GM23338 (cell line): ENCODE data around the gene ANG. TPM values are rescaled to one million over a fixed set of nuclear protein-coding genes. Genes with fewer than 3 reads are reported as not detected.

Experiments
- ATAC-seq: fragments of 200-7000 bp; cut with Tn5 transposase; 3 replicates; pipeline ENCODE4 v1.9.1; 2020
- DNase-seq: peaks from one replicate; pipeline ENCODE4 v3.0.0-alpha.2; 2015; ENCODE audit warnings: low spot score
- H2AFZ ChIP-seq: fragments of 200-600 bp; sonication (generic); 2 replicates; pipeline ENCODE4 v1.8.0; 2016; ENCODE audit warnings: antibody characterized with exemption, mild to moderate bottlenecking, moderate library complexity
- H3F3A ChIP-seq: fragments of 200-600 bp; sonication (generic); replicated peaks from 2 replicates; pipeline ENCODE4 v1.8.0; 2017; ENCODE audit warnings: antibody characterized with exemption, mixed run types, low read depth
- H3K27ac ChIP-seq: fragments of 200-600 bp; sonication (generic); 2 replicates; pipeline ENCODE4 v1.6.1; 2016; ENCODE audit warnings: low read depth
- H3K27me3 ChIP-seq: fragments of 200-600 bp; sonication (generic); 2 replicates; pipeline ENCODE4 v1.8.0; 2016; ENCODE audit warnings: mild to moderate bottlenecking, mixed run types, moderate library complexity; ENCODE audit not compliant: insufficient read depth
- H3K36me3 ChIP-seq: fragments of 200-600 bp; sonication (generic); 2 replicates; pipeline ENCODE4 v1.8.0; 2016; ENCODE audit warnings: mild to moderate bottlenecking; ENCODE audit not compliant: insufficient read depth
- H3K4me1 ChIP-seq: fragments of 200-600 bp; sonication (generic); 2 replicates; pipeline ENCODE4 v1.8.0; 2016; ENCODE audit warnings: mild to moderate bottlenecking, moderate library complexity; ENCODE audit not compliant: insufficient read depth
- H3K4me2 ChIP-seq: fragments of 200-600 bp; sonication (generic); 2 replicates; pipeline ENCODE4 v1.7.1; 2017; ENCODE audit warnings: mixed run types
- H3K4me3 ChIP-seq: fragments of 200-600 bp; sonication (generic); 2 replicates; pipeline ENCODE4 v1.6.1; 2016; ENCODE audit warnings: mixed run types
- H3K79me2 ChIP-seq: fragments of 200-600 bp; sonication (generic); replicated peaks from 2 replicates; pipeline ENCODE4 v1.8.0; 2017; ENCODE audit warnings: mild to moderate bottlenecking; ENCODE audit not compliant: insufficient read depth
- H3K9me2 ChIP-seq: fragments of 200-600 bp; sonication (generic); 2 replicates; pipeline ENCODE4 v1.8.0; 2017; ENCODE audit not compliant: insufficient read depth
- H4K20me1 ChIP-seq: fragments of 200-600 bp; sonication (generic); replicated peaks from 2 replicates; pipeline ENCODE4 v1.8.0; 2017; ENCODE audit warnings: mild to moderate bottlenecking; ENCODE audit not compliant: insufficient read depth
- H3K27ac Mint-ChIP-seq: 2 replicates; pipeline ENCODE4 v1.8.0; 2020; ENCODE audit warnings: inconsistent platforms, mild to moderate bottlenecking, moderate library complexity, mixed read lengths
- H3K27me3 Mint-ChIP-seq: 3 replicates; pipeline ENCODE4 v1.8.0; 2022; ENCODE audit warnings: low read depth, mild to moderate bottlenecking, moderate library complexity, mixed read lengths, inconsistent platforms; ENCODE audit not compliant: insufficient read depth, poor library complexity
- H3K36me3 Mint-ChIP-seq: 3 replicates; pipeline ENCODE4 v1.8.0; 2021; ENCODE audit warnings: low read depth, mild to moderate bottlenecking, inconsistent platforms, moderate library complexity, mixed read lengths
- H3K4me1 Mint-ChIP-seq: 3 replicates; pipeline ENCODE4 v1.8.0; 2020; ENCODE audit warnings: mild to moderate bottlenecking, inconsistent platforms, mixed read lengths
- H3K4me3 Mint-ChIP-seq: 3 replicates; pipeline ENCODE4 v1.8.0; 2021; ENCODE audit warnings: moderate library complexity, mild to moderate bottlenecking, inconsistent platforms, mixed read lengths
- H3K9me3 Mint-ChIP-seq: 3 replicates; pipeline ENCODE4 v1.8.0; 2020; ENCODE audit warnings: moderate library complexity, mild to moderate bottlenecking, inconsistent platforms, mixed read lengths
- CREB1 ChIP-seq: fragments of 250-450 bp; sonication (Bioruptor Pico); IDR thresholded peaks from 2 replicates; pipeline ENCODE4 v1.5.0; 2020; ENCODE audit warnings: low read depth, mild to moderate bottlenecking, moderate library complexity
- JUNB ChIP-seq: IDR thresholded peaks from one replicate; pipeline ENCODE4 v1.6.1; 2016; ENCODE audit warnings: antibody characterized with exemption; ENCODE audit not compliant: unreplicated experiment
- POLR2AphosphoS5 ChIP-seq: IDR thresholded peaks from 2 replicates; pipeline ENCODE4 v1.6.1; 2016; ENCODE audit warnings: antibody characterized with exemption, low read depth
- ZNF331 ChIP-seq: fragments of 250-450 bp; sonication (Bioruptor Pico); IDR thresholded peaks from 2 replicates; pipeline ENCODE4 v1.5.0; 2020; ENCODE audit warnings: low read depth, mild to moderate bottlenecking, moderate library complexity
- polyA plus RNA-seq: library from polyadenylated mRNA; unstranded; fragments of >200 nt; fragmentation: Nextera tagmentation; extraction: Ambion mirVana; gene quantifications from 2 replicates; pipeline ENCODE4 v1.2.1, GENCODE V29; 2016
- total RNA-seq: library from RNA; depleted of rRNA; stranded (reverse); fragments of >200 nt; shearing (Covaris generic); gene quantifications from 2 replicates; pipeline ENCODE4 v1.2.3, GENCODE V29; 2014
- TF ChIP-seq, protein P1 (sequence below): fragments of 250-450 bp; sonication (Bioruptor Pico); IDR thresholded peaks from 2 replicates; pipeline ENCODE4 v1.5.0; 2020; ENCODE audit warnings: mild to moderate bottlenecking, moderate library complexity
- TF ChIP-seq, protein P2 (sequence below): IDR thresholded peaks from 2 replicates; pipeline ENCODE4 v1.6.1; 2016; ENCODE audit warnings: antibody characterized with exemption

Gene ANG
- total and polyA plus RNA-seq, 2 experiments from 2014 or later = 2.3 to 3.7 TPM

DNA sequence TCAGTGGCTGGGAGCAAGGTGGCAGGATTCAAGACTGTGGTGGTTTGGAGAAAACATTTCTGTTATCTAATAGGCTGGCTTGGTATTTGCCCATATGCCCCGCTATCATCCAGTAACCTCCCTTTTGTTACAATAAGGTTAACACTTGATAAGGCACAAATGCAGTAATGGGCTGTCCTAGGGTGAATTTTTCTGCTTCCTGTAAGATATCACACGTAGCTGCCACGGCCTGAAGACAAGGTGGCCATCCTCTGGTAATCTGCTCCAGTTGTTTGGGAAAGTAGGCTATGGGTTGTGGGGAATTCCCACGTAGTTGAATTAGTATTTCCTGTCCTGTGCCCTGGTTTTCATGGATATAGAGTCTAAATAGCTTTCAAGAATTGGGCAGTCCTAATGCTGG, 23.1 kb downstream of the ANG start (continued):
- TF ChIP-seq, protein P1, sequence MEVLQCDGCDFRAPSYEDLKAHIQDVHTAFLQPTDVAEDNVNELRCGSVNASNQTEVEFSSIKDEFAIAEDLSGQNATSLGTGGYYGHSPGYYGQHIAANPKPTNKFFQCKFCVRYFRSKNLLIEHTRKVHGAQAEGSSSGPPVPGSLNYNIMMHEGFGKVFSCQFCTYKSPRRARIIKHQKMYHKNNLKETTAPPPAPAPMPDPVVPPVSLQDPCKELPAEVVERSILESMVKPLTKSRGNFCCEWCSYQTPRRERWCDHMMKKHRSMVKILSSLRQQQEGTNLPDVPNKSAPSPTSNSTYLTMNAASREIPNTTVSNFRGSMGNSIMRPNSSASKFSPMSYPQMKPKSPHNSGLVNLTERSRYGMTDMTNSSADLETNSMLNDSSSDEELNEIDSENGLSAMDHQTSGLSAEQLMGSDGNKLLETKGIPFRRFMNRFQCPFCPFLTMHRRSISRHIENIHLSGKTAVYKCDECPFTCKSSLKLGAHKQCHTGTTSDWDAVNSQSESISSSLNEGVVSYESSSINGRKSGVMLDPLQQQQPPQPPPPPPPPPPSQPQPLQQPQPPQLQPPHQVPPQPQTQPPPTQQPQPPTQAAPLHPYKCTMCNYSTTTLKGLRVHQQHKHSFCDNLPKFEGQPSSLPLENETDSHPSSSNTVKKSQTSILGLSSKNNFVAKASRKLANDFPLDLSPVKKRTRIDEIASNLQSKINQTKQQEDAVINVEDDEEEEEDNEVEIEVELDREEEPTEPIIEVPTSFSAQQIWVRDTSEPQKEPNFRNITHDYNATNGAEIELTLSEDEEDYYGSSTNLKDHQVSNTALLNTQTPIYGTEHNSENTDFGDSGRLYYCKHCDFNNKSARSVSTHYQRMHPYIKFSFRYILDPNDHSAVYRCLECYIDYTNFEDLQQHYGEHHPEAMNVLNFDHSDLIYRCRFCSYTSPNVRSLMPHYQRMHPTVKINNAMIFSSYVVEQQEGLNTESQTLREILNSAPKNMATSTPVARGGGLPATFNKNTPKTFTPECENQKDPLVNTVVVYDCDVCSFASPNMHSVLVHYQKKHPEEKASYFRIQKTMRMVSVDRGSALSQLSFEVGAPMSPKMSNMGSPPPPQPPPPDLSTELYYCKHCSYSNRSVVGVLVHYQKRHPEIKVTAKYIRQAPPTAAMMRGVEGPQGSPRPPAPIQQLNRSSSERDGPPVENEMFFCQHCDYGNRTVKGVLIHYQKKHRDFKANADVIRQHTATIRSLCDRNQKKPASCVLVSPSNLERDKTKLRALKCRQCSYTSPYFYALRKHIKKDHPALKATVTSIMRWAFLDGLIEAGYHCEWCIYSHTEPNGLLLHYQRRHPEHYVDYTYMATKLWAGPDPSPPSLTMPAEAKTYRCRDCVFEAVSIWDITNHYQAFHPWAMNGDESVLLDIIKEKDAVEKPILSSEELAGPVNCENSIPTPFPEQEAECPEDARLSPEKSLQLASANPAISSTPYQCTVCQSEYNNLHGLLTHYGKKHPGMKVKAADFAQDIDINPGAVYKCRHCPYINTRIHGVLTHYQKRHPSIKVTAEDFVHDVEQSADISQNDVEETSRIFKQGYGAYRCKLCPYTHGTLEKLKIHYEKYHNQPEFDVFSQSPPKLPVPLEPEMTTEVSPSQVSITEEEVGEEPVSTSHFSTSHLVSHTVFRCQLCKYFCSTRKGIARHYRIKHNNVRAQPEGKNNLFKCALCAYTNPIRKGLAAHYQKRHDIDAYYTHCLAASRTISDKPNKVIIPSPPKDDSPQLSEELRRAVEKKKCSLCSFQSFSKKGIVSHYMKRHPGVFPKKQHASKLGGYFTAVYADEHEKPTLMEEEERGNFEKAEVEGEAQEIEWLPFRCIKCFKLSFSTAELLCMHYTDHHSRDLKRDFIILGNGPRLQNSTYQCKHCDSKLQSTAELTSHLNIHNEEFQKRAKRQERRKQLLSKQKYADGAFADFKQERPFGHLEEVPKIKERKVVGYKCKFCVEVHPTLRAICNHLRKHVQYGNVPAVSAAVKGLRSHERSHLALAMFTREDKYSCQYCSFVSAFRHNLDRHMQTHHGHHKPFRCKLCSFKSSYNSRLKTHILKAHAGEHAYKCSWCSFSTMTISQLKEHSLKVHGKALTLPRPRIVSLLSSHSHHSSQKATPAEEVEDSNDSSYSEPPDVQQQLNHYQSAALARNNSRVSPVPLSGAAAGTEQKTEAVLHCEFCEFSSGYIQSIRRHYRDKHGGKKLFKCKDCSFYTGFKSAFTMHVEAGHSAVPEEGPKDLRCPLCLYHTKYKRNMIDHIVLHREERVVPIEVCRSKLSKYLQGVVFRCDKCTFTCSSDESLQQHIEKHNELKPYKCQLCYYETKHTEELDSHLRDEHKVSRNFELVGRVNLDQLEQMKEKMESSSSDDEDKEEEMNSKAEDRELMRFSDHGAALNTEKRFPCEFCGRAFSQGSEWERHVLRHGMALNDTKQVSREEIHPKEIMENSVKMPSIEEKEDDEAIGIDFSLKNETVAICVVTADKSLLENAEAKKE = no peak
- TF ChIP-seq, protein P2, sequence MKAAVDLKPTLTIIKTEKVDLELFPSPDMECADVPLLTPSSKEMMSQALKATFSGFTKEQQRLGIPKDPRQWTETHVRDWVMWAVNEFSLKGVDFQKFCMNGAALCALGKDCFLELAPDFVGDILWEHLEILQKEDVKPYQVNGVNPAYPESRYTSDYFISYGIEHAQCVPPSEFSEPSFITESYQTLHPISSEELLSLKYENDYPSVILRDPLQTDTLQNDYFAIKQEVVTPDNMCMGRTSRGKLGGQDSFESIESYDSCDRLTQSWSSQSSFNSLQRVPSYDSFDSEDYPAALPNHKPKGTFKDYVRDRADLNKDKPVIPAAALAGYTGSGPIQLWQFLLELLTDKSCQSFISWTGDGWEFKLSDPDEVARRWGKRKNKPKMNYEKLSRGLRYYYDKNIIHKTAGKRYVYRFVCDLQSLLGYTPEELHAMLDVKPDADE = no peak
- TF ChIP-seq ZNF331 (CRISPR knock-in tag) = no peak

DNA sequence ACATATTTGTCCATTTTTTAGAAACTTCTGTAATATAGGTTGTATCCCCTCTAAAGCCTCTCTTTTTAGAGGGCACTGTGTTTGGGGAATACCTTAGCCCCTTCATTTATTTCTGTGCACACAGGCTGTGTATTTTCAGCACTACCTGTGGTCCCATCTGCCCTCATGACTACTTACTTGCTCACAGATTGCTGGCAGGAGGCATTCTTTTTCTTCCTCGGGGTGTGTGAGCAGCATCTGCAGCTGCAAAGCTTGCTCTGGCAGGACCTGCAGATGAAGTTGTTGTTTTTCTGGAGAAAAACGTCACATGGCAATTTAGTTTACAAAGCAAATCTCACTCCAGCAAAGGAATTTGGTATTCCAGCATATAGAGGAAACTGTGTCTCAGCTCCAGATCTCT, 24.3 kb downstream of the ANG start:
- Mint-ChIP-seq H3K9me3 (peaks cover 11% of the 10 kb centered on the region), H3K4me1 (peaks cover 20% of the 10 kb centered on the region), H3K27ac (no peak overlapping the region), H3K4me3 (no peak overlapping the region), H3K36me3 (peaks cover 12% of the 10 kb centered on the region), H3K27me3 (peaks cover 5% of the 10 kb centered on the region)
- Histone ChIP-seq H3K4me1 (no peaks in the 10 kb centered on the region), H3F3A (no peaks in the 10 kb centered on the region), H3K9me2 (peaks cover 19% of the 10 kb centered on the region; the same call in 1 of the 2 replicates), H2AFZ (peak overlapping the region; percentile 77; the same call in 1 of the 2 replicates), H3K36me3 (no peaks in the 10 kb centered on the region), H4K20me1 (no peaks in the 10 kb centered on the region), H3K79me2 (no peaks in the 10 kb centered on the region), H3K4me3 (no peak overlapping the region), H3K27me3 (no peaks in the 10 kb centered on the region), H3K27ac (no peak overlapping the region), H3K4me2 (no peak overlapping the region)
- no peak for DNase-seq
- ATAC-seq = no peak
- TF ChIP-seq ZNF331 (CRISPR knock-in tag) (no peak), POLR2AphosphoS5 (no peak), CREB1 (CRISPR knock-in tag) (no peak), JUNB (no peak)
- TF ChIP-seq, protein P1 = no peak
